ENCODE results near the gene ESRP2.

The ESRP2 gene

DNA sequence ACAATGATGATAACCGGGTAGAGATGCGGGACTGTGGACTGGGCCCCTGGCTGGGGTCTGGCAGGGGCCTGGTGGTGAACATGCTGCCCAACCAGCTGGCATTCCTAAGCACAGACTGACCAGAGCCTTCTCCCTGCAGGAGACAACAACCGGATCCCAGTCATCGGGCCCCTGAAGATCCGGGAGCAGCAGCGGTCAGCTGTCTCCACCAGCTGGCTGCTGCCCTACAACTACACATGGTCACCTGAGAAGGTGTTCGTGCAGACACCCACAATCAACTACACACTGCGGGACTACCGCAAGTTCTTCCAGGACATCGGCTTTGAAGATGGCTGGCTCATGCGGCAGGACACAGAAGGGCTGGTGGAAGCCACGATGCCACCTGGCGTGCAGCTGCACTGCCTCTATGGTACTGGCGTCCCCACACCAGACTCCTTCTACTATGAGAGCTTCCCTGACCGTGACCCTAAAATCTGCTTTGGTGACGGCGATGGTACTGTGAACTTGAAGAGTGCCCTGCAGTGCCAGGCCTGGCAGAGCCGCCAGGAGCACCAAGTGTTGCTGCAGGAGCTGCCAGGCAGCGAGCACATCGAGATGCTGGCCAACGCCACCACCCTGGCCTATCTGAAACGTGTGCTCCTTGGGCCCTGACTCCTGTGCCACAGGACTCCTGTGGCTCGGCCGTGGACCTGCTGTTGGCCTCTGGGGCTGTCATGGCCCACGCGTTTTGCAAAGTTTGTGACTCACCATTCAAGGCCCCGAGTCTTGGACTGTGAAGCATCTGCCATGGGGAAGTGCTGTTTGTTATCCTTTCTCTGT, 23.3 kb upstream of the ESRP2 start:
- no peak for DNase-seq (ENCODE audit: extremely low read depth, low read depth)
- TF ChIP-seq, protein P1, sequence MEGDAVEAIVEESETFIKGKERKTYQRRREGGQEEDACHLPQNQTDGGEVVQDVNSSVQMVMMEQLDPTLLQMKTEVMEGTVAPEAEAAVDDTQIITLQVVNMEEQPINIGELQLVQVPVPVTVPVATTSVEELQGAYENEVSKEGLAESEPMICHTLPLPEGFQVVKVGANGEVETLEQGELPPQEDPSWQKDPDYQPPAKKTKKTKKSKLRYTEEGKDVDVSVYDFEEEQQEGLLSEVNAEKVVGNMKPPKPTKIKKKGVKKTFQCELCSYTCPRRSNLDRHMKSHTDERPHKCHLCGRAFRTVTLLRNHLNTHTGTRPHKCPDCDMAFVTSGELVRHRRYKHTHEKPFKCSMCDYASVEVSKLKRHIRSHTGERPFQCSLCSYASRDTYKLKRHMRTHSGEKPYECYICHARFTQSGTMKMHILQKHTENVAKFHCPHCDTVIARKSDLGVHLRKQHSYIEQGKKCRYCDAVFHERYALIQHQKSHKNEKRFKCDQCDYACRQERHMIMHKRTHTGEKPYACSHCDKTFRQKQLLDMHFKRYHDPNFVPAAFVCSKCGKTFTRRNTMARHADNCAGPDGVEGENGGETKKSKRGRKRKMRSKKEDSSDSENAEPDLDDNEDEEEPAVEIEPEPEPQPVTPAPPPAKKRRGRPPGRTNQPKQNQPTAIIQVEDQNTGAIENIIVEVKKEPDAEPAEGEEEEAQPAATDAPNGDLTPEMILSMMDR (IDR thresholded peaks at IDR 0.05; ENCODE audit: low read depth, low read length), result no peak

DNA sequence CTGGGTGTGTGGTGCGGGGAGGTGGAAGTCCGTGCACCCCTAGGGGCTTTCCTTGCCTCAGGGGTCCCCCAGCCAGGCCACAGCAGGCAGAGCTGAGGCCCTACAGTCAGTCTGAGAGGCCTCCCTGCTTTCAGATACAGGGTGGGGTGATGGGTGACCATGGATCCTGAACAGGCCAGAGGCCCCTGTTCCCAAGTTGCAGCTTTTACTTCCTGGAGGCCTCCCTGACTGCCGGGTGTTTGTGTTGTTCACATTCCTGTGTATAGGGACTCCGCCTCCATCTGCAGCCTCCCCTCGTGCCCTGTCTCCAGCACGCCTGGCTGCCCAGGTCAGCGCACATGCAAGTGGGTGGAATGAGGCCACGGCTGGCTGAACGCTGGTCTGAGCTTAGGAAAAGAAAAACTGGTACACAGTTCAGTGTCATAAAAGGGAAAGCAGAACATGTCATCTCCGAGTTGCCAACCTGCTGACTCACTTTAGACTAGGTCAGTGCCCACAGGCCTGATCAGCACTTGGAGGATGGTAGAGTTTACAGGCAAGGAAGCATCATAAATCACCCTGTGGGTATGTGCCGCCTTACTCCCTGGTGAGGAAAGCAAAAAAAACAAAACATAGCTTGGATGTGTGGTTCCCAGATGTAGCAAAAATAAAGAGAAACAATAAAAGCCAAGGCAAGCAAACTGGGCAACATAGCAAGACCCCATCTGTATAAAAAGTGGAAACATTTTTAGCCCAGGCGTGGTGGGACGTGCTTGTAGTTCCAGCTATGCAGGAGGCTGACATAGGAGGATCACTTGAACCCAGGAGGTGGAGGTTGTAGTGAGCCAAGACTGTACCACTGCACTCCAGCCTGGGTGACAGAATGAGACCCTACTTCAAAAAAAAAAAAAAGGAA, 22.2 kb upstream of the ESRP2 start:
- no peak for DNase-seq (ENCODE audit: extremely low read depth, low read depth)
- TF ChIP-seq, protein P1 (IDR thresholded peaks at IDR 0.05; ENCODE audit: low read depth, low read length), result no peak

DNA sequence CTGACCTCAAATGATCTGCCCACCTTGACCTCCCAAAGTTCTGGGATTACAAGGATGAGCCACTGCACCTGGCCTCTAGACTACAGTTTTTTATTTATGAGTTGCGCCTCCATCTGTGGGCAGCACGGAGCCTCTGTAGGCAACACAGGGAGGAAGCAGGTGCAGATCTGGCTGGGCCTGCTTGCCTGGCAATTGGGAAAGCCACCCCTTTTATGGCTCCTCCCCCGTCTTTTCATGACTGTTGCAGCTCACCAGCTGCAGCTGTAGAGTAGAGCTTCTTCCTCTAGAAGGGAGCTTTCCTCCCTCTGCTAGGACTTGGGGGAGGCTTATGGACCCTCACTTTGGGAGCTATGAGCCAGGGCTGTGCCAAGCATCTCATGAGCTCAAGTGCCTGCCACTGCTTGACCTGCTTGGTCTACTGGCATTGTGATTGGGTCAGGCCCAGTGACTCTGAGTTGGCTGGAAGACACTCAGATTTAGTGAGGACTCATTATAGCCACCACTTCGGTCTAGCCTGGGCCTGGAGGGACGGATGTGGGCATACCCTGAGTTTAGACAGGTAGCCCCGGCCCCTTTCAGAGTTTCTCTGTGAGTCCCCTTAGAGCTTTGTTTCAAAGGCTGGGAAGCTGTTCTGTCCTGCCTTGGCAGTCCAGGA, 21.5 kb upstream of the ESRP2 start:
- TF ChIP-seq, protein P1 (IDR thresholded peaks at IDR 0.05; ENCODE audit: low read depth, low read length), result no peak
- no peak for DNase-seq (ENCODE audit: extremely low read depth, low read depth)

DNA sequence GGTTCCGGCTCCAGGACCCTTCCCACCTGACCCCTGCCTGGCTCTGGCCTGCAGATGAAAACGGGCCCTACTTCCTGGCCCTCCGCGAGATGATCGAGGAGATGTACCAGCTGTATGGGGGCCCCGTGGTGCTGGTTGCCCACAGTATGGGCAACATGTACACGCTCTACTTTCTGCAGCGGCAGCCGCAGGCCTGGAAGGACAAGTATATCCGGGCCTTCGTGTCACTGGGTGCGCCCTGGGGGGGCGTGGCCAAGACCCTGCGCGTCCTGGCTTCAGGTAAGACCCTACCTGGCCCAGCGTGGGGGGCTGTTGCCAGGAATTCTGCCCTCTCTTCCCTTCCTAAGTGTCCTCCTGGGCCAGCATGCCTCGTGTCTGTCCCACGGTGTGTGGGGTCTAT, 19.8 kb upstream of the ESRP2 start:
- no peak for DNase-seq (ENCODE audit: extremely low read depth, low read depth)
- TF ChIP-seq, protein P1 (IDR thresholded peaks at IDR 0.05; ENCODE audit: low read depth, low read length), result no peak

DNA sequence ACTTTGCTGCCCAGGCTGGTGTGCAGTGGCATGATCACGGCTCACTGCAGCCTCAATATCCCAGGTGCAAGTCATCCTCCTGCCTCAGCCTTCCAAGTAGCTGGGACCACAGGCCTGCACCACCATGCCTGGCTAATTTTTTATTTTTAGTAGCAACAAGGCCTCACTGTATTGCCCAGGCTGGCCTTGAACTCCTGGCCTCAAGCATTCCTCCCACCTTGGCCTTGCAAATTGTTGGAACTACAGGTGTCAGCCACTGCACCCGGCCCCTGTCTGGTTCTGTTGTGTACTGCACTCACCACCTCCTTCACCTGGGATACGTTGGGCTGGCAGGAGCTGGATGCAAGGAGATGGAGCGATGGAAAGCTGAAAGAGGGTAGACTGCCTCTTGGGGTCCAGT, 17.8 kb upstream of the ESRP2 start:
- DNase-seq (ENCODE audit: extremely low read depth, low read depth), result no peak
- TF ChIP-seq, protein P1 (IDR thresholded peaks at IDR 0.05; ENCODE audit: low read depth, low read length), result no peak

DNA sequence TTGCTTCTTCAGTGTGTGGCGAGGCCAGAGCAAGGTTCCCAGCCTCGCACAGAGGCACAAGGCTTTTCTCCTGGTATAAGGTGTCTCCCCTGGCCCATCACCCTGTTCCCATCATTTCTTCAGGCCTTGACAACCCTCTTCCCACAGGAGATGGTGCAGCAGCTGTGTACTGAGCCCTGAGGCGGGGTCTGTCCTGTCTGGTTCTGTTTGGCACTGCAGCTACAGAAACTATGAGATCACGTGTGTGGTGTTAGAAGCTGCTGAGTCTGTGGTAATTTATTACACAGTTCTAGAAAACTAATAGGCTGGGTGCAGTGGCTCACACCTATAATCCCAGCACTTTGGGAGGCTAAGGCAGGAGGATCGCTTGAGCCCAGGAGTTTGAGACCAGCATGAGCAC, 16.5 kb upstream of the ESRP2 start:
- no peak for DNase-seq (ENCODE audit: extremely low read depth, low read depth)
- TF ChIP-seq, protein P1 (IDR thresholded peaks at IDR 0.05; ENCODE audit: low read depth, low read length), result no peak
